GM18520 (cell line): ENCODE results near the gene RIN1.
"Not testable (repeated sequence)": the region's sequence is repeated elsewhere in the genome, so short reads cannot be mapped to it uniquely, and the experiment has no call there.

Experiments used
- ATAC-seq: cut with Tn5 transposase; IDR thresholded peaks from one replicate; pipeline ENCODE4 v1.9.1; 2021; ENCODE audit not compliant: unreplicated experiment

Gene RIN1

DNA sequence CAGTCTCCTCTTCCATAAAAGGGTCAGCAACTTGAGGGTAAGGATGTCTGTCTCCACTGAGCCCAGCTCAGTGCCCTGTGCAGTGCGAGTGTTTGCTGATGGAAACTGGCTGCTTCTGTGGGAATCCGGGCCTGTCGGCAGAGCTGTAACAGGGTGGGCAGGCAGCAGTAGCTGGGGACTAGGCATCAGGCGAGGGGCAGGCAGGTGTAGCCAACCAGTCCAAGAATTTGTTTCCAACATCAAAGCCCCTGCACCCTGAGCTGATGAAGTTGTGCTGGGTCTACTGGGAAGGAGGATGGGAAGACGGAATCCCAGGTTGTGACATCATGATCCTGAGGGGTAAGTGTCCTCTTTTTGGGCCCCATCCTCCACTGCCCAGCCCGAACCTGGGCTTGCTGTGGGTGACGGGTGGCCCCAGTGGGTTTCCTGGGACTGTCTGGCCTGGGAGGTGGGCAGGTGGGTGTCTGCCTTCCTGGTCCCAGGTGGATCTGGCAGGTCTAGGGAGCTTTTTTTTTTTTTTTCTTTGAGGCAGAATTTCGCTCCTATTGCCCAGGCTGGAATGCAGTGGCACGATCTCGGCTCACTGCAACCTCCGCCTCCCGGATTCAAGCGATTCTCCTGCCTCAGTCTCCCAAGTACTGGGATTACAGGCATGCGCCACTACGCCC, 24.3 kb upstream of the RIN1 start:
- ATAC-seq: no peak

DNA sequence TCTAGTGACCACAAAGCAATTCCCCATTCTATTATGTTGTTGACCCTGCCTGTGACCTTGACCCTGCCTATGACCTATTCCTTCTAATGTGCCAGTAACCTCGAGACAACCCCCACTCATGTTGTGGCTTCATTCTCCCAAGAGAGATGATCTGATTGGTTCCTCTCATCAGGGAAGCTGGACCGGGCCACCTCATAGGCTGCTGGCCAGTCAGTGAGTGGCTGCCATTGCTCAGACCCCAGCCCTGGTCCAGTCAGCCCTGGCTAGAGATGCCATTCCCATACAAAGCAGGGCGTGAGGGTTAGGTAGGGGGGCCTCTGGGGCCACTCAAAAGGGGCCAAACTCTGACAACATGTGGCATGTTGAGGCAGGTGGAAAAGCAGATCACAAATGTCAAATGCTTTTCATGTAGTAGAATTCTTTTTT, 23.4 kb upstream of the RIN1 start:
- no peak for ATAC-seq

DNA sequence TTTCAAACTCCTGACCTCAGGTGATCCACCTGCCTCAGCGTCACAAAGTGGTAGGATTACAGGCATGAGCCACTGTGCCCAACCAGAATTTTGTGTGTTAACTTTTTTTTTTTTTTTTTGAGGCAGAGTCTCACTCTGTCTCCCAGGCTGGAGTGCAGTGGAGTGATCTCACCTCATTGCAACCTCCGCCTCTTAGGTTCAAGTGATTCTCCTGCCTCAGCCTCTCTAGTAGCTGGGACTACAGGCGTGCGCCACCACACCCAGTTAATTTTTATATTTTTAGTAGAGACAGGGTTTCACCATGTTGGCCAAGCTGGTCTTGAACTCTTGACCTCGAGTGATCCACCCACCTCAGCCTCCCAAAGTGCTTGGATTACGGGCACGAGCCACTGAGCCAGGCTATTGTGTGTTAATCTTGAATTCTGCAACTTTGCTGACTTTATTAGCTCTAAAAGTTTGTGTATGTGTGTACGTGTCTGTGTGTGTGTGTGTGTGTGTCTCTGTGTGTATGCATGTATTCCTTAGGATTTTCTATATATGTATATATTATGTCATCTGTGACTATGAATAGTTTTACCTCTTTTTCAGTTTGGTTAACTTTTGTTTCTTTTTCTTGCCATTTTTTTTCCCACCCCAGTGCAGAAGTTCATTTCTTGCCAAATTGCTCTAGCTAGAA, 14.5 kb upstream of the RIN1 start:
- not testable (repeated sequence) for ATAC-seq

DNA sequence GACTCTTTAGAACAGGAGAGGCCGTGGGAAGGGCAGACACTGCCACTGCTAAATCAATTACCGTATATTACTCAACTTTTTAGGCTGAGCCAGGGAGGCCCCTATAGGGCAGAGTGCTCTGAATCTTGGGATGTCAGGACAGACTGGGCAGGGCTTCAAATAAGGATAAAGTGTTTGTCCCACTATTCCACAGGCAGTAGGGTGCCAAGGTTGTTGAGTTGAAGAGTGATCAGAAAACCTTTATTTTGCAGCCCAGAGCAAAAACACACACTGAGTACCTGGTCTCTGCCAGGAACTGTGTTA, 12.8 kb upstream of the RIN1 start:
- ATAC-seq: no peak

DNA sequence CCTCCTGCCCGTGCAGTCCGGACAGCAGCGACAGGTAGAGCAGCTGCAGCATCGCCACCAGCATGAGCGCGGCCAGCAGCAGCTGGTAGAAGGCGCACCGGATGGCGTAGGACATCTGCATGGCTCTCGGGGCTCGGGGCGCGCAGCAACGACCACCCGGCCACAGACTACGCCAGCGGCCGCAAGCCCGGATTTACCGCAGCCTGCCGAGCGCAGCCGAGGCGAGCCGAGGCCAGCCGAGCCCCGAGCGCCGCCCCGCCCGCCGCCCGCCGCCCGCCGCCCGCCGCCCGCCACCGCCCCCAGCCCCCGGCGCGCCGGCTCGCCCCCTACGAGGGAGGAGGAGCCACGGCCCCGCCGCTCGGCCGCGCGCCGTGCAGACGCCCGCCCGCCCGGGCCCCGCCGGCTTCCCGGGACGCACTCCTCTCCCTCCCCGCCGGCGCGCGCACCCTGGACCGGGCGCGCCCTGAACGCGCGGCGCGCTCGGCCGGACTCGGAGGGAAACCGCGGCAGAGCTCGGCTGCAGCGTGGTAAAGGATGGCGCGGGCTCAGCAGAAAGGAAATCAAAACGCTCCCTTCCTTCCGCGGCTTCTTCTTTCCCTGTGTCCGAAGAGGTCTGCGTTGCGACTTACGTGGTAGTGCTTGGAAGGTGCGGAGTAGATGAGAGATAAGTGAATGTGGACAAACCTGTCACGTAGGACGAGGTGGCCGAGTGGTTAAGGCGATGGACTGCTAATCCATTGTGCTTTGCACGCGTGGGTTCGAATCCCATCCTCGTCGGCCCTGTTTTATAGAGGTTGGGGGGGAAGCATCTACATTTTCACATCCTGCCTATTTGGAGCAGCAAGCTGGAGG, 11.4 kb upstream of the RIN1 start, which contains the start of gene B4GAT1:
B4GAT1 (minus strand) TSS at position 205 of the 852 bp plus-strand sequence; CDS start at position 121, 84 bp downstream.
- no peak for ATAC-seq

DNA sequence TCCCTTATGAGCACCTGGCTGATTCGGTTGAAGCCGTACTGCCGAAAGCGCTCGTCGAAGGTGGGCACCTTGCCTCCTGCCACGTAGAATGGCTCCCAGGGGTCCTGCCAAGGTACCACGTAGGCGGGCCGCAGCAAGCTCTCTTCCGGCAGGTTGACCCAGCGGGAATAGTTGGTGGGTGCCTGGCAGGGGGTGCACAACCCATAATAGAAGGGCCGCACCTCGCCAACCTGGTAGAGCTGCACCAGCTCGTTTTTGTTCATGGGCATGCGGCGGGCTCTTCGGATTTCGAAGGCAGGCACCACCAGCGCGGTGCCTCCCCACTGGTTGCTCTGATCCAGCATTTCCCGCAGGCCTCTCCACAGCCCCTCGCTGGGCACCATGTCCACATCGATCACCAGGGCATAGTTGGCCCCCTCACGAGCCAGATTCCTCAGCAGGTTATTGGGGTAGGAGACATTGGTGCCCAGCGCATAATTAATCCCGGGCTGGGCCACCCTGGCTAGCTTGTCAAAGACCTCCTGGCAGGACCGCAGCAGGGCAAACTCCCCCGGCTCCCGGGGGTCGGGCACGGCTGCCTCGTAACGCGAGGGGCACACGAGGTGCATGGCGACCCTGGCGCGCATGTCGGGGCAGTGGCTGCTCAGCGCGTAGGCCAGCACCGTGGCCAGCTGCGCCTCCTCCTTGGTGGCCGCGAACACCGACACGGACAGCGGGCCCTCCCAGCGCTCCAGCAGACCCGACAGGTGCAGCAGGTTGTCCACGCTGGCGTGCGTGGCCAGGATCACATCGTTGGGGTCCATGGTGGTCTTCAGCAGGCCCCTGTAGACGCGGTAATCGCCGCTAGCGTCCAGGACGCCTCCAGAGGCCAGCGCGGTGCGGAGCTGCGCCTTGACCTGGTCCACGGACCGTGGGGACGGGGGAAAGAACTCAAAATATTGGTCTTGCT, 10.5 kb upstream of the RIN1 start:
- no peak for ATAC-seq

DNA sequence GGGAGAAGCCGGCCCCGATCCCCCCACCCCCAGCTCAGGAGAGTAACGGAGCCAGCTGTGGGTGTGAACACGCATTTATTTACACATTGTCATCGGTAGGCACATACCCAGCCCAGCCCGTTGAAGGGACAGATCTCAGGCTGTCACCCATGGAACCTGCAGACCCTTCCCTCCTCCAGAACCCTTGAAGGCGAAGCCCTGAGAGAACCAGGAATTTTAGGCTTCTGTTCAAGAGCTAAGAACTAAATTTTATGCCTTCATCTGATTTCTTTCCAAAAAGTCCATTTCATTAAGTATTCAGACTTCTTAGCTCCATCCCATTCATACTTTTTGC, 9.0 kb upstream of the RIN1 start:
- no peak for ATAC-seq

DNA sequence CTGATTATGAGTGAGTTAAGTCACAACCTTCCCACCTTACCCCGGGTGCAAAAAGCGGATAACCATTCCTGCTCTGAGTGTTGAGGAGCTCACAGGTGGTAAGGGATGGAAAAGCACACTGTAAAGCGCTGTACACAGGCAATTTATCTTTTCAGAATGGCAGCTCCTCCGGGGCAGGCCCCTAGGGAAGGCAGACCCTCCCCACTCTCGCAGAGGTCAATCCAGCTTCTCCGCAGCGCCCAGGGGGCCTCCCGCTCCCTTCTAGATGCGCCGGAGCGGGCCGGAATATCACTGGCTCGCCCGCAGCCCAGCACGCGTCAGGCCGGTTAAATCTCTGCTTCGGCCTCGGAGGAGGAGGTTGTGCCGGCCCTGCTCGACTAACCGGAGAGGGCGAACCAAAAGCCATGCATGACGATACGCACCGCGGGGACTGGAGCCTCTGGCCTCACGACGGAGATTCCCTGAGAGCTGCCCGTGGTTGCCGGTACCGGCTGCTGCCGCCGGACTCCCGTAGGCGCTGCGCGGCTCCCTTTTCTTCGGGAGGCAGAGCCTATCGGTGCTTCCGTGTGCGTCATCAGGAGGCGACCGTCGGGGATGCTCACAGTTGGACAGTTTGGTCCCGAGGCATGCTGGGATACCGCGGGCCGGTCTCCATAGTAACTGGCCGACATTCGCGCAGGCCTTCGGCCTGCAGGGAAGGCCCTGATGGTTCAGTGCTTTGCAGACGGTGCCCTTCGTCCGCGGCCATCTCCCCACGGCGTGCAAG, 8.5 kb upstream of the RIN1 start, which contains the start of gene BRMS1:
BRMS1 (minus strand) TSS at position 555 of the 766 bp plus-strand sequence. CDS start 2,870 bp downstream, outside the sequence.
- ATAC-seq: peak; percentile 77

DNA sequence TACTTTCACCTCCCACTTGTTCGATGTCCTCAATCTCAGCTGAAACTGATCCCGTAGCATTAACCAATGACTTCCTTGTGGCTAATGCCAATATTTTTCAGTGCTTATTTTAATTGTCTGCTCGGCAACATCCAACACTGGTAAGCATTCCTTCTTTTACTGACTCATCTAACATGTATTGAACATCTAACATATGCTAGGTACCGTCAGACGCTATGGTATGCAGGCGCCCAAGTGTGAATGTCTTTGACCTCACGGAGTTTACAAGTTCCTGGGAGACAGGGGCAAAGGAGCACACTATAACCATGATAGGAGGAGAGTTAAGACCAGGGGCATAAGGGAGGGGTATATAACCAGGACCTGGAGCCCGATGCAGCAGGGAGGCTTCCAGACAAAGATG, 6.9 kb upstream of the RIN1 start:
- no peak for ATAC-seq

DNA sequence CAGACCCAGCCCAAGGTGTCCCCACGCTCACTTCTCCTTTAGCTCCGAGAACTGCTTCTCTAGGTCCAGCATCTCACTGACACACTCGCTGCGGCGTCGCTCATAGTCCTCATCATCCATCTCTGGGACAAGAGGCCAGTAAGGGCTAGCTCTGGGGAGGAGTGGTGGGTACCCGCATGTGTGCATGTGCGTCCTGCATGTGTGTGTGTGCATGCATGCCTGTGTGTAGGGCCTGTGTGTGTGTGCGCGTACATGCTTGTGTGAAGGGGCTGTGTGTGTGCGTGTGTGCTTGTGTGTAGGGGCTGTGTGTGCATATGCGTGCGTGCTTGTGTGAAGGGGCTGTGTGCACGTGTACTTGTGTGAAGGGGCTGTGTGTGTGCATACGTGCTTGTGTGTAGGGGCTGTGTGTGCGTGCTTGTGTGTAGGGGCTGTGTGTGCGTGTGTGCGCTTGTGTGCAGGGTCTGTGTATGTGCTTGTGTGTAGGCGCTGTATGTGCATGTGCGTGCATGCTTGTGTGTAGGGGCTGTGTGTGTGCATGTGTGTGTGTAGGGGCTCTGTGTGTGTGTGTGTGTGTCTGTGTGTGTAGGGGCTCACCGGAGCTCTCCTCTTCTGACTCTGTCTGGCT, 5.4 kb upstream of the RIN1 start:
- ATAC-seq: no peak

DNA sequence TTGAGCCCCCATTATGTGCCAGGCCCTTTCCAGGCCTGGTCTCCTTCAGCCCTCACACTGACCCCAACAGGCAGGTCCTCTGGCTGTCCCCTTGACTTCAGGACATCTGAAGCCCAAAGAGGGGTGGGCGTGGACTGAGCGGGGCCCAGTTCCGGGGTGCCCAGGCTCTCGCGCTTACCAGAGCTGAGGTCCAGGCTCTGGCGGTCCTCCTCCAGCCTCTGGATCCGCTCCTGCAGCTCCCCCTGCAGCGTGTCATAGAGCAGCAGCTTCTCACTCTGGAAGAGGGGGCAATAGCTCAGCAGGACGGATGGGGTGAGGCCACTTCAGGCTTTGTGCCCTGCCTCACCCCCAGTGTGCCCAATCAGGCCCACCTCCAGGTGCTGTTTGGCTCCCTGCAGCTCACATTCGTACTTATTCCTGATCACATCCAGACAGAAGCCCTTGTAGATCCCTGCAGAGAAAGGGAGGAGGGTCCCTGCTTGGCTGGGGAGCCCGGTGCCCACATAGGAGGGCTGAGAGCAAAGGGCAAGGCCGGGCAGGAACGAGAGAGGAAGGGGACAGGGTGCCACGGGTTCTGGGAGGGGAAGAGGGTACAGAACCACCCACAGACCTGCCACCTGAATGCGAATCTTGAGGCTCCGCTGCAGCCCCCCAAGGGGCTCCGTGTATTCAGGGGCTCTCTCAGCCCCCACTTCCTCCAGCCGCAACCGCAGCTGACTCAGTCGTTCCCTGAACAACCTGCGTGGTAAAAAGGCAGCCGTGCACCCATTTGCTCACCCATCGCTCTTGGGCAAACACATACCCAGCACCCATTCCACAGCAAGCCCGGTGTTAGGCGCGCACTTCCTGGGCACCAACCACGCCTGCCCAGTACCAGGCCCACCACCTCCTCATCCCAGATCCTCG, 4.6 kb upstream of the RIN1 start:
- ATAC-seq: no peak

DNA sequence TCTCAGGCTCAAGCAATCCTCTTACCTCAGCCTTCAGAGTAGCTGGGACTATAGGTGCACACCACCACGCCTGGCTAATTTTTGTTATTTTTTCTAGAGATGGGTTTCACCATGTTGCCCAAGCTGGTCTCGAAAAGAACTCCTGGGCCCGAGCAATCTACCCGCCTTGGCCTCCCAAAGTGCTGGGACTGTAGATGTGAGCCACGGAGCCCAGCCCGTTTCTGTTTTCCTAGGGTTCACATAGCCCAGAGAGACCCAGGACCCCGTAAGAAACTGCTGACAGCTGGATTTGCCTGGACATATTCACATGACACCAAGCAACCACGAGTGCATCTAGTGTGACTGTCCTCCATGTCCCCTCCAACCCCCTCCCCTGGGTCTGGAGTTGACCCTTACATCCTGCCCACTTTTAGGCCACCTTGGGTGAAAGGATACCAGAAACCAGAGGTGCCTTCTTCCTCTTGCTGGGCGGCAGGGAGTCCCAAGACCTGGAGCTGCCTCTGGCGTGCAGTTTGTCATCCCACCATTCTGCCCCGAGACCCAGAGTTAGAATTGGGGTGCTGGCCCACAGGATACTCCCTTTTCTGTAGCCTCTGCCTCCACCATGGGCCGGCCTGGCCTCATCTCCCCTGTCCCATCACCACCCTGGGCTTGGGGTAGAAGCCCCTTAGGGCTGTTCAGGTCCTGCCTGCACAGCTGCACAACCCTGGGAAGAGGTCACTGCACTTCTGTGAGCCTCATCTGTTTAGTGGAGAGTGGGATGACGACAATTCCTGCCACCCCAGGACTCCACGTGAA, 3.7 kb upstream of the RIN1 start:
- no peak for ATAC-seq

DNA sequence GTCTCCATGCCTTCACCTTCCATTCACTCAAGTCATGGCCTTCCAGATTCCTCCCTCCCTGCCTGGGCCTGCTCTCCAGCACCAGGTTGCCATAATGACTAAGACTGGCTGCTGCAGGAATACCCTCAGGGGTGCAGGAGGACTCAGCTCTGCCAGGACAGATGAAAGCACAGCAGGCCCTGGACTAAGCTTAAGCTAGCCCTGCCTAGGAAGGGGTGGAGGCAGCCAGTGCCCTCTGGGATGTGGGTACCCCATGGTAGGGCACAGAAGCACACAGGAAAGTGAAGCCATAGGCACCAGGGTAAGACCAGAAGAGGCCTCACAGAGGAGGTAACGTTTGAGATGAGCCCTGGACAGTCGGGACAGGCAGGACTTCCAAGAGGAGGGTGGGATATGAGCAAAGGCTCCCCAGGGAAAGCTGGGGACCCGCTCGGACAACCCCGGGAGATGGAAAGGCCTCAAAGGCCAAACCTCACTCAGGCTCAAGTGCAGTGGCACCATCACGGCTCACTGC, 3.0 kb upstream of the RIN1 start:
- no peak for ATAC-seq

DNA sequence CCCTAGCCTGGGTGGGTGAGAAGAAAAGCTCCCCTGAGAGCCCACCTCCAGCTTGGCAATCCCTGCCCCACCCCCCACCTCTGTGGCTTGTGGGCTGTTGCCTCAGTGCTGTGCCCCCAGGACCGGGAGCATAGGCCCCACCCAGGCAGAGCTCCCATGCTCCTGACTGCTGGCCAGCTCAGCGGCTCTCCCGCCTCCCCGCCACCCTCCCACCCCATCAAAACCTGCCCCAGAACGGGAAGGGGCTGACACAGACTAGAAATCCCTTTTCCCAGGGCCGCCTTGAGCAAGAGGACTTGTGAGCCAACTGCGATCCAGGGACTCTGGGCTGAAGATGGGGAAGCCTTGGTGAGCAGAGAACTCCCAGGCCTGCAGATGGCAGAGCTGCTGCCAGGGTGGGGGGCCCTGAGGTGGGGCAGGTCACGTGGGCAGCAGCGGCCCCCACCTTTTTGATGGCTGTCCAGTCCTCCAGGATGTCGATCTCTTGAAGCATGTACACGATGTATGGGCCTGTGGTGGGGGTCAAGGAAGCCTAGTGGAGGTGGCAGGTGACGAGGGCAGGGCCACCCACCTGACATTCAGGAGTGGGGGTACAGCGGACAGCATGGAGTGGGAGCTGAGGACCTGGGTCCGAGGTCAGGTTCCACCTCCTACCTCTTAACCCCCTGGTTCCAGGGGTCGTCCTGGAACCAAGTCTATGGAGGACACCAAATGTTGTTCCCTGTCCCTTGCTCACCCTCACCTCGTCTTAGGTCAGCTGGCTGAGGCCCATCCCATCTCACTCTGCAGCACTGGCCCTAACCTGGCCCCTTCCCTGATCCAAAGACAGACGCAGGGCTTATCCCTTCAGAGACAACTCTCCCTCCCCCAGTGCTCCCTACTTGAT, 2.3 kb upstream of the RIN1 start:
- no peak for ATAC-seq

DNA sequence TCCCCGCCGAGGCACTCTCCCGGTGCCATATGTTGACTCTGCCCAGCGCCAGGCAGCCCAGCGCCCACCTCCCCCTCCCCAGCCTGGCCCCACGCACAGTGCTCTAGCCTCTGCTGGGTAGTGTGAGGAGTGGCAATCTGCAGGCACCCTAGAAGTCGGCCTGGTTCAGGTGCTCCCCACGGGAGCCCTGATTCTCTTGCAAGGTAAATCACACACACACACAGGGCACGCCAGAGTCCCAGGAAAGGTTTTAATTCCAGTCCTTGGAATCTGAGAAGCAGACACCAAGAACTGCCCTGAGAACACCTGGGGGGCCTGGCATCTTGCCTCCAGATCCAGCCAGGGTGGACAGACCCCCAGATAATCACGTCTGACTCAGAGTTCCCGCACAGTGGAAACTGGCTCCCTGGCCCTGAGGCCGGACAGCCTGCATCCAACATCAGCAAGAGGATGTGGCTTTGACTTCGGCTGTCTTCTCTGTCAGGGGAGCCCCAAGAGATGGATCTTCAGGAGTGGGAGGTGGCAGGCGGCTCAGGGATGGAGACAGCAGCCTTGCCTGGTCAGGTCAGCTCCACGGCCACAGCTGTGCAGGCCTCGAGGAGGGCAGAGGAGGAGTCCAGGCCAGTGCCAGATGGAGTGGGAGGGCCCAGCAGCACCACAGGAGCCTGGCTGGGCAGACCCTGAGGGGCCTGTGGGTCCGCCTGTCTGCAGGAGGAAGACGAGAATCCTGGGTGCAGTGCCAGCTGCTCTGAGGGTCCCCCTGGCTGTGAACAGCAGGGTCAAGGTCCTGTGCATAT, 1.1 kb upstream of the RIN1 start:
- no peak for ATAC-seq
